HCT116 (cell line): ENCODE results near the gene HCST. TPM values are rescaled to one million over a fixed set of nuclear protein-coding genes. Genes with fewer than 3 reads are reported as not detected.

Source experiments
- CBX3 ChIP-seq: IDR thresholded peaks from 2 replicates; pipeline ENCODE4 v1.6.1; 2012; ENCODE audit warnings: low read depth
- CEBPB ChIP-seq: IDR thresholded peaks from 2 replicates; pipeline ENCODE4 v1.6.1; 2012; ENCODE audit warnings: low read depth
- EZH2 ChIP-seq: fragments of 200-600 bp; sonication (generic); IDR thresholded peaks from 2 replicates; pipeline ENCODE4 v1.6.1; 2017; ENCODE audit warnings: antibody characterized with exemption, mixed run types
- EZH2phosphoT487 ChIP-seq: fragments of 200-600 bp; IDR thresholded peaks from 2 replicates; pipeline ENCODE4 v1.6.1; 2018; ENCODE audit warnings: antibody characterized with exemption, borderline replicate concordance
- POLR2A ChIP-seq: IDR thresholded peaks from 2 replicates; pipeline ENCODE4 v1.7.0; 2011; ENCODE audit warnings: borderline replicate concordance; ENCODE audit not compliant: insufficient read depth, insufficient read length; ENCODE audit errors: extremely low read depth
- POLR2AphosphoS5 ChIP-seq: IDR thresholded peaks from 2 replicates; pipeline ENCODE4 v1.6.1; 2011; ENCODE audit warnings: mild to moderate bottlenecking, low read depth, low read length, moderate library complexity
- RAD21 ChIP-seq: IDR thresholded peaks from 2 replicates; pipeline ENCODE4 v1.6.1; 2012; ENCODE audit warnings: low read depth, mild to moderate bottlenecking
- SIN3A ChIP-seq: IDR thresholded peaks from 2 replicates; pipeline ENCODE4 v1.6.1; 2012; ENCODE audit warnings: low read depth
- TCF7L2 ChIP-seq: IDR thresholded peaks from 2 replicates; pipeline ENCODE4 v1.7.0; 2011; ENCODE audit warnings: borderline replicate concordance, inconsistent platforms; ENCODE audit not compliant: insufficient read depth, insufficient read length; ENCODE audit errors: extremely low read depth
- YY1 ChIP-seq: IDR thresholded peaks from 2 replicates; pipeline ENCODE4 v1.6.1; 2011; ENCODE audit warnings: low read length, low read depth, moderate library complexity, mild to moderate bottlenecking; ENCODE audit not compliant: insufficient replicate concordance; ENCODE audit errors: extremely low read depth
- ZFX ChIP-seq: fragments of 450-650 bp; IDR thresholded peaks from 2 replicates; pipeline ENCODE4 v1.6.1; 2017
- ZNF274 ChIP-seq: fragments of 200-500 bp; sonication (Bioruptor generic); IDR thresholded peaks from 2 replicates; pipeline ENCODE4 v1.6.1; 2014; ENCODE audit warnings: mild to moderate bottlenecking, low read depth, low read length, inconsistent platforms
- total RNA-seq: library from RNA; stranded (reverse); gene quantifications from one replicate; pipeline ENCODE4 v1.2.1, GENCODE V29; 2021; ENCODE audit not compliant: unreplicated experiment
- TF ChIP-seq, protein P1 (sequence below): IDR thresholded peaks from 2 replicates; pipeline ENCODE4 v1.6.1; 2011; ENCODE audit warnings: mild to moderate bottlenecking, low read length, moderate library complexity; ENCODE audit not compliant: insufficient replicate concordance; ENCODE audit errors: extremely low read depth
- TF ChIP-seq, protein P2 (sequence below): IDR thresholded peaks from 2 replicates; pipeline ENCODE4 v1.6.1; 2012

The HCST gene
- total RNA-seq, 1 experiment from 2014 or later = 1.2 TPM

- TF ChIP-seq RAD21 (no peak), EZH2phosphoT487 (no peak), CBX3 (no peak), ZNF274 (no peak), ZFX (no peak), TCF7L2 (no peak), CEBPB (no peak), SIN3A (no peak), YY1 (no peak), POLR2AphosphoS5 (peak; percentile 45; the same call in 1 of the 2 replicates), POLR2A (peak; percentile 17), EZH2 (no peak)
- TF ChIP-seq, protein P1, sequence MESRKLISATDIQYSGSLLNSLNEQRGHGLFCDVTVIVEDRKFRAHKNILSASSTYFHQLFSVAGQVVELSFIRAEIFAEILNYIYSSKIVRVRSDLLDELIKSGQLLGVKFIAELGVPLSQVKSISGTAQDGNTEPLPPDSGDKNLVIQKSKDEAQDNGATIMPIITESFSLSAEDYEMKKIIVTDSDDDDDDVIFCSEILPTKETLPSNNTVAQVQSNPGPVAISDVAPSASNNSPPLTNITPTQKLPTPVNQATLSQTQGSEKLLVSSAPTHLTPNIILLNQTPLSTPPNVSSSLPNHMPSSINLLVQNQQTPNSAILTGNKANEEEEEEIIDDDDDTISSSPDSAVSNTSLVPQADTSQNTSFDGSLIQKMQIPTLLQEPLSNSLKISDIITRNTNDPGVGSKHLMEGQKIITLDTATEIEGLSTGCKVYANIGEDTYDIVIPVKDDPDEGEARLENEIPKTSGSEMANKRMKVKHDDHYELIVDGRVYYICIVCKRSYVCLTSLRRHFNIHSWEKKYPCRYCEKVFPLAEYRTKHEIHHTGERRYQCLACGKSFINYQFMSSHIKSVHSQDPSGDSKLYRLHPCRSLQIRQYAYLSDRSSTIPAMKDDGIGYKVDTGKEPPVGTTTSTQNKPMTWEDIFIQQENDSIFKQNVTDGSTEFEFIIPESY = no peak
- TF ChIP-seq, protein P2, sequence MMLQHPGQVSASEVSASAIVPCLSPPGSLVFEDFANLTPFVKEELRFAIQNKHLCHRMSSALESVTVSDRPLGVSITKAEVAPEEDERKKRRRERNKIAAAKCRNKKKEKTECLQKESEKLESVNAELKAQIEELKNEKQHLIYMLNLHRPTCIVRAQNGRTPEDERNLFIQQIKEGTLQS = no peak
- TF ChIP-seq, all 23 proteins: peak for 5
Observed at GRCh38 chr19:35869327-35870123, 32.8 kb upstream of the HCST start (continued).
